Esophagus squamous epithelium (tissue), 5 donors: ENCODE results near the gene TMEM245. TPM values are rescaled to one million over a fixed set of nuclear protein-coding genes. Genes with fewer than 3 reads are reported as not detected.

Source experiments
- DNase-seq: peaks from one replicate; lab custom pipeline; 2025; lab: John Stamatoyannopoulos, UW
- H3K27ac ChIP-seq, 4 donors: fragments of 200-600 bp; sonication (generic); one replicate each; pipeline ENCODE4 v1.5.1; 2016 to 2019; ENCODE audit warnings: mild to moderate bottlenecking in 1 of 4
- H3K27me3 ChIP-seq, 4 donors: fragments of 200-600 bp; sonication (generic); 1 replicate in 3 of 4; 2 replicates in 1 of 4; pipeline versions ENCODE4 v1.5.1 to v1.6.0; 2017 to 2021; ENCODE audit warnings: antibody characterized with exemption in 1 of 4
- H3K36me3 ChIP-seq, 3 donors: fragments of 200-600 bp; sonication (generic); one replicate each; pipeline ENCODE4 v1.5.1; 2016 to 2019
- H3K4me1 ChIP-seq, 3 donors: fragments of 200-600 bp; sonication (generic); one replicate each; pipeline ENCODE4 v1.5.1; 2017 to 2019
- H3K4me3 ChIP-seq, 4 donors: fragments of 200-600 bp; sonication (generic); 1 replicate in 3 of 4; 2 replicates in 1 of 4; pipeline ENCODE4 v1.5.1; 2016 to 2019; ENCODE audit warnings: mild to moderate bottlenecking in 2 of 4, moderate library complexity in 1 of 4
- H3K9me3 ChIP-seq, 3 donors: fragments of 200-600 bp; sonication (generic); one replicate each; pipeline ENCODE4 v1.5.1; 2016 to 2019
- POLR2A ChIP-seq, 4 donors: fragments of 450-650 bp; IDR thresholded peaks; one replicate each; pipeline ENCODE4 v1.6.1; 2017; ENCODE audit warnings: antibody characterized with exemption in 4 of 4, mild to moderate bottlenecking in 4 of 4, moderate library complexity in 3 of 4
- WGBS, 2 donors: methylation state at CpG; one replicate each; pipeline ENCODE4 v1.1.5; 2018; 5-methylcytosine and 5-hydroxymethylcytosine counted together
- intact Hi-C: fragments of 100-400 bp; cut with DNase I; formaldehyde crosslinking; loops from one replicate; pipeline ENCODE4 v1.15.0; 2022
- total RNA-seq, 4 donors: library from RNA; depleted of rRNA; stranded (reverse); fragments of >200 nt; gene quantifications; one replicate each; pipeline ENCODE4 v1.1.0, GENCODE V29; 2016
- TF ChIP-seq, protein P1 (sequence below), 6 experiments: fragments of 450-650 bp in 4 of 6; fragments of 200-600 bp in 2 of 6; sonication (generic) in 2 of 6; IDR thresholded peaks; one replicate each; pipeline ENCODE4 v1.5.1; 2016 to 2019; ENCODE audit warnings: antibody characterized with exemption in 6 of 6, mild to moderate bottlenecking in 4 of 6, moderate library complexity in 4 of 6
- donor health status: DM: yes; HTN: yes; CAD: no.

TMEM245 gene
- total RNA-seq, 4 donors from 2014 or later, result 12.5 to 45.4 (median 25.9) TPM

DNA sequence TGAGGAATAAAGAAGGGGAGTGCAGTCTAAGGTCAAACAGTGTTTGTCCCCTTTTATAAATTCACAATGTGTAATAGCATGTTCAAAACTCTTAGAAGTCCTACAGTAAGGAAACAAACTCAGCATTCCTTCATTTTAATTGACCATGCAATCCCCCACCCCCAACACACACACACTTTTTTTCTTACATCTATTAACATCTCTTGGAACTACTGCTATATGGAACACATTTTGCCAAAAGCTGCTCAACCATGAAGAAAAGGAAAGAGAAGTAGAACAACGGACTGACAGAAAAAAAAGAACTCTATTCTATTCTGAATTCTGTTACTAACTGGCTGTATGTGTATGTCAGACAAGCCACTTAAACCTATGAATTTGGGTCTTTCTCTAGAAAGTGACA, 103.6 kb downstream of the TMEM245 start:
- H3K27ac ChIP-seq, result no peak overlapping the region
- H3K4me3 ChIP-seq, result no peak overlapping the region
- no peaks in the 10 kb centered on the region for H3K9me3 ChIP-seq
- H3K27me3 ChIP-seq, result peaks cover 0 to 35% (median 0%) of the 10 kb centered on the region in 4 donors
- intact Hi-C loops, result no loop called here
- WGBS, 2 donors, result 65 to 67% methylated on average over 1 of the region's 1 CpG
- DNase-seq, result no peak
- H3K4me1 ChIP-seq, result peaks cover 0 to 69% (median 14%) of the 10 kb centered on the region in 3 donors
- peaks cover 0 to 26% (median 0%) of the 10 kb centered on the region in 3 donors for H3K36me3 ChIP-seq
- no peak for TF ChIP-seq POLR2A (IDR thresholded peaks at IDR 0.05)
- TF ChIP-seq, protein P1, sequence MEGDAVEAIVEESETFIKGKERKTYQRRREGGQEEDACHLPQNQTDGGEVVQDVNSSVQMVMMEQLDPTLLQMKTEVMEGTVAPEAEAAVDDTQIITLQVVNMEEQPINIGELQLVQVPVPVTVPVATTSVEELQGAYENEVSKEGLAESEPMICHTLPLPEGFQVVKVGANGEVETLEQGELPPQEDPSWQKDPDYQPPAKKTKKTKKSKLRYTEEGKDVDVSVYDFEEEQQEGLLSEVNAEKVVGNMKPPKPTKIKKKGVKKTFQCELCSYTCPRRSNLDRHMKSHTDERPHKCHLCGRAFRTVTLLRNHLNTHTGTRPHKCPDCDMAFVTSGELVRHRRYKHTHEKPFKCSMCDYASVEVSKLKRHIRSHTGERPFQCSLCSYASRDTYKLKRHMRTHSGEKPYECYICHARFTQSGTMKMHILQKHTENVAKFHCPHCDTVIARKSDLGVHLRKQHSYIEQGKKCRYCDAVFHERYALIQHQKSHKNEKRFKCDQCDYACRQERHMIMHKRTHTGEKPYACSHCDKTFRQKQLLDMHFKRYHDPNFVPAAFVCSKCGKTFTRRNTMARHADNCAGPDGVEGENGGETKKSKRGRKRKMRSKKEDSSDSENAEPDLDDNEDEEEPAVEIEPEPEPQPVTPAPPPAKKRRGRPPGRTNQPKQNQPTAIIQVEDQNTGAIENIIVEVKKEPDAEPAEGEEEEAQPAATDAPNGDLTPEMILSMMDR (IDR thresholded peaks at IDR 0.05), result no peak

DNA sequence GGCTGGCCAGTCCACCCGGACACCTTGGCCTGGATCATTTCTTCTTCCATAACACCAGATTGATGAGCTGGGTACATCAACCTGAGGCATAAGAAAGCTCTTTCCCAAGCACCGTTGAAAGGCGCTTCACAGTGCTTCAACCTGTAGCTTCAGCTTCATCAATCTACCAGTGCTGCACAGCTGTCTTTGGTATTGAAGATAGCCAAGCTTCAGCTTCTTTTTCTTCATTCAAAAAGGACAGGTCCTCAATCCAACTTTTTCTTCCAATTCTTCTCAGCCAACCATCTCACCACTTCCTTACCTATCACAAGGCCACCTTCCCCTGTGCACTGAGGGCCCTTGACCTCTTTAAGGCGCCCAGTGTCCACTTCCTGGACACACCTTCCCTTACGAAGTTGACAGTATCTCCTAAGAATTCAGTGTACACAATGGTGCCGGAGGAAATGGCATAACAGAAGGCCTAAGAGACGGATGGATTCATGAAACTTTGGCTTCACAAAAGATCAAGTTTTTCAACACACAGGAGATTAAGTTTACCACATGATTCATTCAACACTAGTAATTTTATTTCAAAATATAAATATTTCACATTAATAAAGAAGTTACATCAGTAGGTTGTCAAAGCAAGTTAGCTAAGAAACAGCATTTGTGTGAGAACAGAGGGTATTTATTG, 105.0 kb downstream of the TMEM245 start:
- Histone ChIP-seq H3K27me3 (peaks cover 0 to 49% (median 0%) of the 10 kb centered on the region in 4 donors), H3K36me3 (peaks cover 0 to 19% (median 0%) of the 10 kb centered on the region in 3 donors), H3K4me1 (peaks cover 0 to 69% (median 15%) of the 10 kb centered on the region in 3 donors), H3K27ac (peak overlapping the region; percentile 22 to 95 (median 91)), H3K9me3 (no peaks in the 10 kb centered on the region), H3K4me3 (no peak overlapping the region)
- intact Hi-C loops, result no loop called here
- 66 to 69% methylated on average over 7 of the region's 7 CpGs for WGBS, 2 donors
- DNase-seq, result no peak
- TF ChIP-seq POLR2A (IDR thresholded peaks at IDR 0.05), result no peak
- TF ChIP-seq, protein P1 (IDR thresholded peaks at IDR 0.05), result no peak

DNA sequence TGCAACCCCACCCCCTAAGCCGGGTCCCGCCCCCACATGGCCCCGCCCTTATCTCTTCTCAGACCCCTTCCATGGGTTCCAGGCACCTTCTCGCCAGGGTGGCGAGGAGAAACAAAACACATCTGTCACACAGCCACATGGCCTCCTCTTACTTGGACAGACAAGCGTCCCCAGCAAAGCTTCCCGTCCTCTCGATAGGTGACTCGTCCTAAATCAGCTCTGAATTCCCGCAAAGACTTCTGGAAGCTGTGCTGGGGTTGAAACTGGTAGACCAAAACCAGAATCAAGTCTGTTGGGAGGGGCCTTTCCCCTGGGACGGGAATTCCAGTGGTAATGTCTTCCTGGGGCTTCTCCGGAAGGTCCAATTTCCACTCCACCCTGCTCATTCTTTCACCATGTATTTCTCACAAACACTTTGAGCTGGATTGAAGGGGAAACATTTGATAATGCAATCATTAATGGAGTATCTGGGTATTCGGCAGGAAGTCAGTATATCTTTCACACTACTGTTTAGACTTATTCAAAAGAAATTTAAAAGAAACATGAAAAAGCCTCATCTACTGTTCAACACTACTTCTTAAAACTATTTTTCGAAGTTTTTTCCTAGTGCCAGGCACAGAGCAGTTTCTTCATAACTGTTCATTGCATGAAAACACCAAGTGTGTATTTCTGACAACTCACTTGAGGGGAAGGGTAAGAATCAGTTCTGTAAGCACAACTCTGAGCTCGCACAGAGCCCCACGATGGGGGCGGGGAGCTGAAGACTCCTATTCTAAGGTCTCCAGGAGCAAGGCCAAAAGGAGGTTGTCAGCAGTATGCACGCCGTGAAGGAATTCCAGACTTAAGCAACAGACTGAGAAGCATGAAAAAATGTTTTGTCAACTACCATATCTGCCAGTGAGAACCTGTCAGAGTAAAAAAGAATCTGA, 105.8 kb downstream of the TMEM245 start:
- peak overlapping the region; percentile 81 to 95 (median 91) for H3K27ac ChIP-seq
- 34 to 42% methylated on average over 6 to 10 of the region's 19 CpGs for WGBS, 2 donors
- peak overlapping the region; percentile 57 to 86 (median 73) for H3K4me3 ChIP-seq
- H3K27me3 ChIP-seq, result peaks cover 0 to 56% (median 0%) of the 10 kb centered on the region in 4 donors
- DNase-seq, result no peak
- H3K9me3 ChIP-seq, result no peaks in the 10 kb centered on the region
- TF ChIP-seq POLR2A (IDR thresholded peaks at IDR 0.05), result no peak
- TF ChIP-seq, protein P1 (IDR thresholded peaks at IDR 0.05), result peak in 1 of 6 experiments; percentile 14
- intact Hi-C loops, result no loop called here
- H3K36me3 ChIP-seq, result peaks cover 0 to 11% (median 0%) of the 10 kb centered on the region in 3 donors
- H3K4me1 ChIP-seq, result peaks cover 0 to 68% (median 15%) of the 10 kb centered on the region in 3 donors

DNA sequence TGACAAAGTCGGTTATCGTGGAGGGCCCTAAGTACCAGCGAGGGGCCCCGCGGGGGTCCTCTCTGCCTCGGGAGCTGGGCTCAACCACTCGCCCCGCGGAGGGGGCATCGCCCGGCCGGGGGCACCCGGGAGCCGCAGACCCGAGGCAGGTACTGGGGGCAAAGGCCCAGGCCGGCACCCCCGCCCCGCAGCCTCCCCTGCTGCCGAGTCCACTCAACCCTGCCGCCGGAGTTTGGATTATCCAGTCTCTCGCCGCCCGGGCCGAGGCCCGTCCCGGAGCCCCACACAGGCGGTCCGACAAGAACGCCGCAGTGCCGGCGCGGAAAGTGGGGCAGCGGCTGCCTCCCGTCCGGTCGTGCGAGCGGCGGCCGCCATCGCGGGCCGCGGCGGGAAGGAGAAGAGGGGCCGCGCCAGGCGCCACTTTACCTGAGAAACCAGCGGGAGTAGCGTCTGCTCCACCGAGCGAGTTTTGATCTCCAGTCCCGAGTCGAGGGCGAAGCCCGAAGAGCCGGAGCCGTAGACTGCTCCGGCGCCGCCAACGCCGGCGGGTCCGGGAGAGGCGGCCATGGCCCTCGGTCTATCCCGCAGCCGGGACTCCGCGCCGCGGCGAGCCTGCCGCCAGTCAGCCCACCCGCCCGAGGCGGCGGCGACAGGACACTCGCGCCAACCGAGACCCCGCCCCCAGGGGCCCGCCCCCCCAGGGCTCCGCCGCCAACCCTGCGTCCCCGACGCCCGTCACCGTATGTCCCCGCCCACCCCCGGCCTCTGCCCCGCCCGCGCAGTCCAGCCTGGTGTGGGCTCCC, 106.7 kb downstream of the TMEM245 start, which contains the start of gene CTNNAL1:
TSS of gene CTNNAL1 (minus strand) at position 624 of the 803 bp plus-strand sequence. CDS start at position 567, 57 bp downstream.
- 0% methylated on average over 1 of the region's 99 CpGs; no CpG with 5 or more reads in 1 of the 2 donors for WGBS, 2 donors
- intact Hi-C loops, result no loop called here

More for the DNA sequence above, 106.7 kb downstream of the TMEM245 start, which contains the start of gene CTNNAL1:
- peaks cover 0 to 68% (median 15%) of the 10 kb centered on the region in 3 donors for H3K4me1 ChIP-seq
- peak; percentile 46 for DNase-seq
- peak in 2 of 4 donors; percentile 83 to 87 for TF ChIP-seq POLR2A (IDR thresholded peaks at IDR 0.05)
- TF ChIP-seq, protein P1 (IDR thresholded peaks at IDR 0.05), result no peak
- peak within 1 kb of the TSS; percentile 81 to 95 (median 91) for H3K27ac ChIP-seq
- H3K27me3 ChIP-seq, result peaks cover 0 to 64% (median 0%) of the 10 kb centered on the region in 4 donors
- peaks cover 0 to 10% (median 0%) of the 10 kb centered on the region in 3 donors for H3K36me3 ChIP-seq
- H3K4me3 ChIP-seq, result peak within 1 kb of the TSS; percentile 57 to 86 (median 73)
- H3K9me3 ChIP-seq, result no peaks in the 10 kb centered on the region
